VCaP (cell line): ENCODE results near the gene FAM177B.

Source experiments
- H3K27ac ChIP-seq: fragments of 450-650 bp; 2 replicates; pipeline ENCODE4 v1.5.1; 2017
- TF ChIP-seq, protein P1 (sequence below): fragments of 450-650 bp; conservative IDR thresholded peaks from 2 replicates; pipeline ENCODE4 v1.5.1; 2017; ENCODE audit warnings: mild to moderate bottlenecking, moderate library complexity

FAM177B gene

DNA sequence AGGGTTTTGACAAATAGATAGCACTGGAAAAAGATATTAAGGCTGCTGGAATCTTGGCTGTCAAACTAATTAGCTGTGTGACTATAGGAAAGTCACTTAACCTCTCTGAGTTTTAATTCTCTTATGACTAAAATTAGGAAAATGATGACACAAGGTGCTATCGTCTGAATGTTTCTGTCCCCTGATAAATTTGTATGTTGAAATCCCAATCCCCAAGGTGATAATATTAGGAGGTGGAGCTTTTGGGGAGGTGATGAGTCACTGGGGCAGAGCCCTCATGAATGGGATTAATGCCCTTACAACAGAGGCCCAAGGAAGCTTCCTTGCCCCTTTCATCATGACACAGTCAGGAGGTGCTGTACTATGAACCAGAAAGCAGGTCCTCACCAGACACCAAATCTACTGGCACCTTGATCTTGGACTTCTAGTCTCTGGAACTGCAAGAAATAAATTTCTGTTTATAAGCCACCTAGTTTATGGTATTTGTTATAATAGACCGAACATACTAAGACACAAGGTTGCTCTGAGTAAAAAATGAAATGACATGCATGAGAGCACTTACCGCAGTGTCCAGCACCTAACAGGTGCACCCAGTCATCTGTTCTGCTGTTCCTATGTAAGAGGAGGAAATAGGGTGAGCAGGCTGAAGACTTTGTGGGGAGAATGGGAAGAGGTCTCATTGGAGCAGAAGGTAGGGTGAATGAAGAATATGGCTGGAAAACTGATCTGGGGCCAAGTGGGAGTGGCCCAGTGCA lies 51.6 kb downstream of the FAM177B start:
- H3K27ac ChIP-seq = no peak overlapping the region
- TF ChIP-seq, protein P1, sequence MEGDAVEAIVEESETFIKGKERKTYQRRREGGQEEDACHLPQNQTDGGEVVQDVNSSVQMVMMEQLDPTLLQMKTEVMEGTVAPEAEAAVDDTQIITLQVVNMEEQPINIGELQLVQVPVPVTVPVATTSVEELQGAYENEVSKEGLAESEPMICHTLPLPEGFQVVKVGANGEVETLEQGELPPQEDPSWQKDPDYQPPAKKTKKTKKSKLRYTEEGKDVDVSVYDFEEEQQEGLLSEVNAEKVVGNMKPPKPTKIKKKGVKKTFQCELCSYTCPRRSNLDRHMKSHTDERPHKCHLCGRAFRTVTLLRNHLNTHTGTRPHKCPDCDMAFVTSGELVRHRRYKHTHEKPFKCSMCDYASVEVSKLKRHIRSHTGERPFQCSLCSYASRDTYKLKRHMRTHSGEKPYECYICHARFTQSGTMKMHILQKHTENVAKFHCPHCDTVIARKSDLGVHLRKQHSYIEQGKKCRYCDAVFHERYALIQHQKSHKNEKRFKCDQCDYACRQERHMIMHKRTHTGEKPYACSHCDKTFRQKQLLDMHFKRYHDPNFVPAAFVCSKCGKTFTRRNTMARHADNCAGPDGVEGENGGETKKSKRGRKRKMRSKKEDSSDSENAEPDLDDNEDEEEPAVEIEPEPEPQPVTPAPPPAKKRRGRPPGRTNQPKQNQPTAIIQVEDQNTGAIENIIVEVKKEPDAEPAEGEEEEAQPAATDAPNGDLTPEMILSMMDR = no peak

DNA sequence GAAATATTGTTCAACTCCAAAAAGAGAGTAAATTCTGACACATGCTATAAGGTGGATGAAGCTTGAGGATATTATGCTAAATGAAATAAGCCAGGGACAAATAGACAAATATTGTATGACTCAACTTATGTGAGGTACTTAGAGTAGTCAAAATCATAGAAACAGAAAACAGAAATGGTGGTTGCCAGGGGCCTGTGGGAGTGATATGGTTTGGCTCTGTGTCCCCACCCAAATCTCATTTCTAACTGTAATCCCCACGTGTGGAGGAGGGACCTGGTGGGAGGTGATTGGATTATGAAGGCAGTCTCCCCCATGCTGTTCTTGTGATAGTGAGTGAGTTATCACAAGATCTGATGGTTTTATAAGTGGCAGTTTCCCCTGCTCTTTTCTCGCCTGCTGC lies 53.1 kb downstream of the FAM177B start:
- TF ChIP-seq, protein P1 = no peak
- no peak overlapping the region; the same call in 1 of the 2 replicates for H3K27ac ChIP-seq

DNA sequence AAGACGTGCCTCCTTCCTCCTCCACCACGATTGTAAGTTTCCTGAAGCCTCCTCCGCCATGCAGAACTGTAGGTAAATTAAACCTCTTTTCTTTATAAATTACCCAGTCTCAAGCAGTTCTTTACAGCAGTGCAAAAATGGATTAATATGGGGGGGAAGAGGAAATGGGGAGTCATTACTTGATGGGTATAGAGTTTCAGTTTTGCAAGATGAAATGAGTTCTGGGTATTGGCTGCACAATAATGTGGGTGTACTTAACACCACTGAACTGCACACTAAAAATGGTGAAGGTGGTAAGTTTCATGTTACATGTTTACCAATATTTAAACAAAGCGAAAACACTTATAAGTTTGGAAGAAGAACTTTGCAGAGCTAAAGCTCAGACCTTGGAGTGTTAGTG lies 53.5 kb downstream of the FAM177B start:
- TF ChIP-seq, protein P1 = no peak
- peak overlapping the region; percentile 25; the same call in 1 of the 2 replicates for H3K27ac ChIP-seq

DNA sequence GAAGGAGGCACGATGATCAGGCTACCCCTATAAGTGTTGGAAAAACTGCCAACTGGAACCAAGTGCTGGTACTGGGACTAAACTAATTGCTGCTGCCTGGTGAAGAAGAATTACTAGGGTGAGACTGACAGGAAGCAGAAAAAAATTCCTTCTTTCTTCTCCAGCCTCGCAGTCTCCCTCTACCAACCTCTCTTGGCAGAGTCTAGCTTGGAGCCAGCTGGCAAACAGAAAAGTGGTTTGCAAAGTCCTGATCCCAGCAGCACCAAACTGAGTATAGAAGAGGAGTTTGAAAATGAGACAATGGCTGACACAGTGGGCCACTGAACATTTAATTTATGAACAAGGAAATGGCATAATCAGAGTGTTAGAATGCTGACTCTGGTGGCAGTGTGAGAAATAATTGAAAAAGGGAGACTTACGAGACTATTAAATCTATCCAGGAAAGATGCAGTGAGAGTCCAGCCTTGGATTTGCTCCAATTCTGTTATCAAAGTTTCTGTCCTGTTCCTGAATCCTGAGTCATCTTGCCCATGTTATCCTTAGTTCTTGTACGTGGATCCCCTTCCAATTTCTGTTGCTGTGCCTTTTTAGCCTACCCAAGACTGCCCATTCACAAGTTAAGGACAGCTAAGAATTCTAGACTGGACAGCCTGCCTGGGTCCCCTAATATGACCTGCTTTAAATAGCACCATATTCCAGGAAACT lies 54.2 kb downstream of the FAM177B start:
- H3K27ac ChIP-seq = peak overlapping the region; percentile 25; the same call in 1 of the 2 replicates
- TF ChIP-seq, protein P1 = no peak

DNA sequence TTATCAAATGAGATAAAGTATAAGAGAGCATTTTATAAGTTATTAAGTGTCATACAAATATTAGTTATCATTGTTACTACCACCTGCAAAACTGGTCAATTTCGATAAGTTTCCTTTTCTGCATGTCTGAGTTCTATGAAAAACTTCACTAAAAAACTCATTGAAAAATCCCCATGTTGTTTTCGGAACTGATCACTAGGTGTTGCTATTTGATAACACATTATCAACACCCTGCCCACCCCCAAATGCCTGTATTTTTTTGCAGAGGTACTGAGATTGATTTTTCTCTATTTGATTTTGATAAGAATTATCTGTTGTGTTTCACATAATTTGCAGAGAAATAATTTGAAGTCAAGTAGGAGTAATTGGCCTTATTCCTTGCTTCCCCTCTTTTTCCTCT lies 55.7 kb downstream of the FAM177B start:
- no peak overlapping the region for H3K27ac ChIP-seq
- TF ChIP-seq, protein P1 = peak; percentile 74

DNA sequence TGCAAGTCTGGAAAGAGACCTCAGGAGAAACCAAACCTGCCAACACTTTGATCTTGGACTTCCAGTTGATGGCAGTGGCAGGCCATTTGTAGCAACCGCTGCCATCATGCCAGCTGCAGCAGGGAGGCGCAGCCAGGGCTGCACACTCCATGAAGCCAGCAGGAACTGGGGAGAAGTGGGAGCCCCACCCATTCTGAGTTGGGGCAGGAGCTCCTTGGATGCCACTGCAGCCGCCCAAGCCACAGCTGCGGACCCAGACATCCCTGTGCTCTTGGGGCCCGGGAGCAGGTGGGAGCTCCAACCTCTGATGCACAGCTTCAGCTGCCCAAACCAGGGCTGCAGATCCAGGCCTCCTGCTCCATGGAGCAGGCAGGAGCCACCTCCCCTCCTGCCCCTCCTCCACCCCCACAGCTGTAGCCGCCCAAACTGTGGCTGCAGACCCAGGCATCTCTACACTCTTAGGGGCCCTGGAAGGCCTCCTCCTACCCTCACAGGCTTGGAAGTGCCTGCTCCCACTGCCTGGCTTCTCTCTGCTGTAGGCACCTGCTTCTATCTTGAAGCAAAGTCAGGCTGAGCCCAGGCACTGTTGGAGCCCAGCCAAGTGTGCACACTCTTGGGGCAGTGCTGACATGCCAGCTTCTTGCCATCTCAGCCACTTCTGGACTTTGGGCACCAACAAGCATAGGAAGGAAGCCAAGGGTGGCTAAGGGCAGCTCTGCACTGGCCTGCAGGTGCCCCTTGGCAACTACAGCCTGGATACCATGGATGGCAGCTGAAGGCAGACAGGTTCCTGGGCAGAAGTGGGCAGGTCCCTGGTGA lies 57.9 kb downstream of the FAM177B start:
- TF ChIP-seq, protein P1 = peak; percentile 25; the same call in 1 of the 2 replicates
- H3K27ac ChIP-seq = no peak overlapping the region

DNA sequence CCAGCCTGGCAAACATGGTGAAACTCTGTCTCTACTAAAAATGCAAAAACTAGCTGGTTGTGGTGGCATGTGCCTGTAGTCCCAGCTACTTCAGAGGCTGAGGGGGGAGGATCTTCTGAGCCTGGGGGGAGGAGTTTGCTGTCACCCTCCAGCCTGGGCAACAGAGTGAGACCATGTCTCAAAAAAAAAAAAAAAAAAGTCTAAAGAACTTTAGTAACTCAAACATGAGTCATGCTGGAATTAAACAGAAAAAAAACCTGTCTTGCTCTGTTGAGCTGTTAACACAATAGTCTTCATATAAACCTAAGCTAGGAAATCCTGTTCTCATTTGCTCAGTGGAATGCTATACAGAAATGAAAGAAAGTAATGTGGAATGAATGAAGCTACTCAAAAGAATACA lies 61.1 kb downstream of the FAM177B start:
- no peak overlapping the region for H3K27ac ChIP-seq

More for the DNA sequence above, 61.1 kb downstream of the FAM177B start:
- TF ChIP-seq, protein P1 = no peak
